22Rv1 (cell line): ENCODE measurements around the gene PRDM16.

Experiments
- H3K27ac ChIP-seq: fragments of 450-650 bp; 2 replicates; pipeline ENCODE4 v1.5.1; 2017
- ZFX ChIP-seq: fragments of 450-650 bp; IDR thresholded peaks from 2 replicates; pipeline ENCODE4 v1.6.1; 2017; ENCODE audit warnings: antibody characterized with exemption, borderline replicate concordance
- TF ChIP-seq, protein P1 (sequence below): fragments of 450-650 bp; IDR thresholded peaks from 2 replicates; pipeline ENCODE4 v1.5.1; 2017; ENCODE audit warnings: mild to moderate bottlenecking

Gene PRDM16

DNA sequence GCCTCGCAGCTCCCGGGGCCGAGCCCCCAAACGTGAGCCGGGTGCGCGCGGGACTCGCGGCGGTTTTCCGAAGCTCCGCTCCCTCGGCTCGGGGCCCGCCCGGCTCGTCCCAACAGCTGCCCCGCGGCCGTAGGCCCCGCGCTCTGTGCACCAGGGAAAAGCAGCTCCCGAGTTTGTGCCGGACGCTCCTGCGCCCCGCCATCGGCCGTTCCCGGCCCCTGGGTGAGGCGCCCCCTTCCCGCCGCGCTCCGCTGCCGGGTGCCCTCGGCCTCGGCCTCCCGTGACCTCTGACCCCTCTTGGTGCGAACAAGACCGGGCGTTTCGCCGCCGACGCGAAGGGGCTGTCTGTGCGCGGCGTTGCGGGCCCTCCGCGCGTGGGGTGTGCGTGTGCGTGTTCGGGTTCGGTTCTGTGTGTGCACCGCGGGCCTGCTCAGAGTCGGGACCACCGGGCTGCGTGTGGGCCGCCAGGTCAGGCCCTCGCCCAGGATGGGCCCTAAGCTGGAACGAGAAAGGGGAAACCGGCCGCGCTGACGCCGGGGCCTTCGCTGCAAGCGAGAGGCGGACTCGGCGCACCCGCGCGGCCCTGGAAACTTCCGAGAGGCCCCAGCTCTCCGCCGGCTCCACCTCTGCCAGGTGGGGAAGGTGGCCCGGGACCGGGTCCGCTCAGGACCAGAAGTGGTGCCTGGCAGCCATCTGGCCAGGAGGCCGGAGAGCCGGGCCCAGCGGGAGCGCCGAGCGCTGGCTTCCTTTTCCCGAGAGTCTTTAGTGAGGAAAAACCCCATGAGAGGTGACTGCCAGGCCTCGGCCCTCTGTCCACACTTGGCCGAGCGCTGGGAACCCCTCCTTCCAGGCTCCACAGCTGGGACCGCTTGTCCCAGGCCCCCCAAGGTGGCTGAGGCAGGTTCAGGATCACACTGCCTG is 1.9 kb downstream of the PRDM16 start:
- H3K27ac ChIP-seq, result no peak overlapping the region
- TF ChIP-seq, protein P1, sequence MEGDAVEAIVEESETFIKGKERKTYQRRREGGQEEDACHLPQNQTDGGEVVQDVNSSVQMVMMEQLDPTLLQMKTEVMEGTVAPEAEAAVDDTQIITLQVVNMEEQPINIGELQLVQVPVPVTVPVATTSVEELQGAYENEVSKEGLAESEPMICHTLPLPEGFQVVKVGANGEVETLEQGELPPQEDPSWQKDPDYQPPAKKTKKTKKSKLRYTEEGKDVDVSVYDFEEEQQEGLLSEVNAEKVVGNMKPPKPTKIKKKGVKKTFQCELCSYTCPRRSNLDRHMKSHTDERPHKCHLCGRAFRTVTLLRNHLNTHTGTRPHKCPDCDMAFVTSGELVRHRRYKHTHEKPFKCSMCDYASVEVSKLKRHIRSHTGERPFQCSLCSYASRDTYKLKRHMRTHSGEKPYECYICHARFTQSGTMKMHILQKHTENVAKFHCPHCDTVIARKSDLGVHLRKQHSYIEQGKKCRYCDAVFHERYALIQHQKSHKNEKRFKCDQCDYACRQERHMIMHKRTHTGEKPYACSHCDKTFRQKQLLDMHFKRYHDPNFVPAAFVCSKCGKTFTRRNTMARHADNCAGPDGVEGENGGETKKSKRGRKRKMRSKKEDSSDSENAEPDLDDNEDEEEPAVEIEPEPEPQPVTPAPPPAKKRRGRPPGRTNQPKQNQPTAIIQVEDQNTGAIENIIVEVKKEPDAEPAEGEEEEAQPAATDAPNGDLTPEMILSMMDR, result no peak
- no peak for TF ChIP-seq ZFX

DNA sequence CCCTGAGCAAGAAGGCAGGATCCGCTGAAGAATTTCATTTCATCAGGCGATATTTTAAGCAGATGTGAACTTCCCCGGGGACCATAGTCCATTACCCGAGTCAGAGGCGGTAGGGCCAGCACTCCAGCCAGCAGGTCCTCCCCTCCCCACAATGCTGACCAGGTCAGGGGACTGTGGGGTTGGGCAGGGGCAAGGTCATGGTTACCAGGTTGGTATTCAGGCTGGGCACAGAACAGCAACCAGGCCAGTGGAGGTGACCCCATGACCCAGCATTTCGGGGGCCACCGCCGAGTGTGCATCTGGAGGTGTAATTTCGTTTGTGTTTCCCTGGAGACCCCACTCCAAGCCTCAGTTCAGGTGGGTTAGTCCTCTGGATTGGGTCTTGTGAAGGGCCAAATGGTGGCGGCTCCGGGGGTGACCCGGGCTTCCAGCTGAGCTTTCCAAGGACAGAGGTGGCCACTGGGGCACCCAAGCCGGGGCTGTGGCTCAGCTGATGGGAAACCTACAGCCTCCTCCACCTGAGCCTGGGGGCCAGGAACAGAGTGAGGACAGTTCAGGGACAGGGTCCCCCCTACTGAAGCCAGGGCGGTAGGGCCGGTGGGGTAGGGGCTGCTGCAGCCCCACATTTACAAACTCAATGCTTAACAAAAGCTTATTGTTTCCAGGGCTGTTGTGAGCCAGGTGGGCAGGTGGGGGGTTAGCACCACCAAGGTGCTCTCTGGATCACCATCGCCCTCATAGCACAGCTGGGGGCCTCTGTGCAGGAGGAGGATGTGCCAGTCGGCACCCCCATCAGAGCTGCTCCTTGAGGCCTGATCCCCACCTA is 2.8 kb downstream of the PRDM16 start:
- no peak for TF ChIP-seq ZFX
- TF ChIP-seq, protein P1, result no peak
- H3K27ac ChIP-seq, result no peak overlapping the region

DNA sequence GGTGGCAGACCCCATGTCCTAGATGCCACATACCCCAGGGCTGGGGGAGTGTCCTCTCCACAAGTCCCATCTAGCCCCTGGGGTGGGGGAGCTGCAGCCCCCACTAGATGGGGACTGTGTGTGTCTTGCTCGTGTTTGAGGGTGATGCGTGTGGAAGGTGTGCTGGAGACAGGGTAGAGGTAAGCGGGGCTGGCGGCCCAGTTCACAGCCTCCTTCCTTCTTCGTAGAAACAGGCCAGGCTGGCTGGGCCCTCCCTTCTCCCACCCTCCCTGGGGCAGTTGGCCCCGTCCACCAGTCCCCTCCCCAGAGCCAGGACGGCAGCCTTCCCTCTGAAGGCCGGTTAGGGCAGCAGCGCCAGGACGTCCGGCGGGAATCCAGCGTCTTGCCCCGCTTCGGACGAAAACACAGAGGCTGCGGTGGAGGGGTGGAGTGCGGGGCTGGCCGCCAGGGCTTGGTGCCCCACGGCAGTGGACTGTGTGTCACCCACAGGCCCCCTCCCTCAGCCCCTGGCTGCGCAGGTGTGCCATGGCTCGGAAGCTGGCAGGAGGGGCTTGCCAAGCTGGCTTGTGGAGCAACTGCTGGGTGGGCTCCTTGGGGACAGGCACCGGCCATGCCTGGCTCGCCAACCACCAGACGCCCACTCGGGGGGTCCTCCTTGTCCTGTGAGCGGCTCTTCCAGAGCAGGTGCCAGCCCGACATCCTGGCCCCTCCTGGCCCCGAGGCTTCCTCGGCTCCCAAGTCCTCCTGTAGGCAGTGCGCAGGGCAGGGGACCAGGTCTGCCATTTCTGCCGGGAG is 3.6 kb downstream of the PRDM16 start:
- H3K27ac ChIP-seq, result no peak overlapping the region
- TF ChIP-seq, protein P1, result no peak
- no peak for TF ChIP-seq ZFX

DNA sequence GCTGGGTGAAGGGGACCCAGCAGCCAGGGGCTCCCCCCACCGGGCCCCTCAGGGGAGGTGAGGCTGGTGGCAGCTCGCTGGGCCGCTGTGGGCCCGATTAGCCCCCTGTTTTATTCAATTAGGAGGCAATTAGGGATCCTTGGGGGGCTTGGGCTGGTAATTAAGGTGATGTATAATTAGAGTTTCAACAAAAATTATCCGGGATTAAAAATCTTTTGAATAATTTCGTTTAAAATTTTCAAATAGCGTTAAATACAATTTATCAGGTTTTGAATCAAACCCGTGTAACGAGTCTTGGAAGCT is 4.1 kb downstream of the PRDM16 start:
- TF ChIP-seq ZFX, result no peak
- TF ChIP-seq, protein P1, result no peak
- no peak overlapping the region for H3K27ac ChIP-seq

DNA sequence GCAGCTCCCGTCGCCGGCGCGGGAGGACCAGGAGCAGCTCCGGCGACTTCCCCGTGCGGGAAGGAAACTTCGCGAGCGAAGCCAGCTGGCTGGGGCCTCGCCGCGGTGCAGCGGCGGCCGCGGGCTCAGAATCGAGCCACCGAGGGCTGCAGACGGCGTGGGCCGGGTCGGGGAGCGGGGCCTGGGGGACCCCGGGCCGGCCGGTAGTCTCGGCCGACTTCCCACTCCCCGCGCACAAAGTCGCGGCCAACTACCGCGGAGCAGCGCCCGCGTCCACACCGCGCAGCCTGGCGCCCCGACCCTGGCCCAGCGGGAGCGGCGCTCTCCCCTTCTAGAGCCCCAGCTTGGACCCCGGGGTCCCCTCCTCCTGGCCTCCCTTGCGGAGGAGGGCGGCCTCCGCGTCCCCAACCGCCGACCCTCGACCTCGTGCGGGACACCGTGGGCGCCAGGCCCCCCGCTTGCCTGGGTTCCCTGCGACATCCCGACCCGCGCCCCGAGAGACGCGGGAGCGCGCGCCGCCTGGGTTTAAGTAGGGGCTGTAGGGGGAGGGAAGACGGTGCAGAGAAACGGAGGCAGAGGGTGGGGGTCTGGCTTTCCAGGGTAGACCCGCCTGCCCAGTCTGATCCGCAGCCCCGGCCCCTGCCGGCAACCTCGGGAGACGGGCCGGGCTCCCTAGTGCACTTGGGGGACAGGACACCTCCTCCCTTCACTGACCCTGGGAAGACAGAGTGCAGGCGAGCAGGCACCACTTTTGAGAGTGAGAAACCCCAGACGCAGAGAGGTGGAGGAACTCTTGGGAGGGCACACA is 4.7 kb downstream of the PRDM16 start:
- TF ChIP-seq ZFX, result no peak
- TF ChIP-seq, protein P1, result no peak

DNA sequence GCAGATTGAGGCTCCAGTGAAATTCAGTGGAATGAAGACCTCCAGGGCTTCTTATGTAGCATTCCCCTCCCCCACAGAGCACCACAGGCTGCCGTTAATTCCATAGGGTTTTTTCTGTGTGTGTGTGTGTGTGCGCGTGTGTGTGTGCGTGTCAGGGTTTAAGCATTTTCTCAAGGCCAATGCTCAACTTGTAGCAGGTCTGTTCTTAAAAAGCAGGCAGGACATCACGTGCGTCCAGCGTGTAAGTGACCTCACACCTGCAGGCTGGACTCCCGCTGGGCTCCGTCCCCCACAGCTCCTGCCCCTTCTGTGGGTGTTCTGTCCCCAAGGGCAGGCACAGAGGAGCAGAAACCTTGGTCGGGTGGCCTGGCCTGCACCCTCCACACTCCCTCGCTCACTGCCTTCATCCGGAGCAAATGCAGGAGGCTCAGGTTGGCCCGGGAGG is 5.3 kb downstream of the PRDM16 start:
- no peak overlapping the region for H3K27ac ChIP-seq
- TF ChIP-seq, protein P1, result no peak
- TF ChIP-seq ZFX, result no peak

More for the DNA sequence above, 4.7 kb downstream of the PRDM16 start:
- no peak overlapping the region for H3K27ac ChIP-seq
